Measurements from ENCODE around the gene PALLD.
A peak's percentile ranks its signal among the peaks of the same experiment; 100 is the strongest.

- TF ChIP-seq CTCF (IDR thresholded peaks at IDR 0.05) (peak; percentile 5 to 49 (median 38)), EP300 (IDR thresholded peaks at IDR 0.05) (no peak), POLR2A (IDR thresholded peaks at IDR 0.05) (no peak)
Observed at GRCh38 chr4:168514249-168514852, 17.5 kb downstream of the PALLD start.
